ENCODE measurements around the gene F11R. TPM values are rescaled to one million over a fixed set of nuclear protein-coding genes. Genes with fewer than 3 reads are reported as not detected.
A peak's percentile ranks its signal among the peaks of the same experiment; 100 is the strongest.
"Not testable (repeated sequence)": the region's sequence is repeated elsewhere in the genome, so short reads cannot be mapped to it uniquely, and the experiment has no call there.

Gene F11R
- total RNA-seq, 2 experiments from 2014 or later: 13.7 to 18.4 TPM

GRCh38 chr1:161039546-161039945 lies 18.6 kb upstream of the F11R start:
- DNase-seq (no peak), ATAC-seq (no peak)
- Mint-ChIP-seq H3K4me3 (peak overlapping the region; percentile 91), H3K27me3 (ENCODE audit: low read depth) (no peaks in the 10 kb centered on the region), H3K4me1 (ENCODE audit: low read depth) (peaks cover 63% of the 10 kb centered on the region), H3K9me3 (ENCODE audit: insufficient read depth) (no peaks in the 10 kb centered on the region), H3K27ac (peak overlapping the region; percentile 88), H3K36me3 (ENCODE audit: low read depth) (peaks cover 61% of the 10 kb centered on the region)
- ChIA-PET POLR2A (interaction anchor here (1.5 to 5.7 kb wide), 4 partner anchors 29 to 271 kb away, joined by 4 to 39 read pairs (median 8); partner anchors contain the start of genes ARHGAP30 and KLHDC9), CTCF (interaction anchor here (1.1 to 10.7 kb wide), 5 partner anchors 18 to 57 kb away, joined by 3 to 114 read pairs (median 12); partner anchors contain the start of genes ARHGAP30 and F11R)

- H3K36me3 Mint-ChIP-seq (ENCODE audit: low read depth): peaks cover 57% of the 10 kb centered on the region
- H3K9me3 Mint-ChIP-seq (ENCODE audit: insufficient read depth): no peaks in the 10 kb centered on the region
- CTCF ChIA-PET: interaction anchor here (1.6 to 10.7 kb wide), 4 partner anchors 18 to 58 kb away, joined by 10 to 114 read pairs (median 23); partner anchors contain the start of genes ARHGAP30 and F11R
- H3K4me1 Mint-ChIP-seq (ENCODE audit: low read depth): peaks cover 62% of the 10 kb centered on the region
- no peak for DNase-seq
- no peaks in the 10 kb centered on the region for H3K27me3 Mint-ChIP-seq (ENCODE audit: low read depth)
- POLR2A ChIA-PET: interaction anchor here (1.0 to 5.7 kb wide), 7 partner anchors 15 to 271 kb away, joined by 3 to 39 read pairs (median 4); partner anchors contain the start of genes ARHGAP30, F11R and KLHDC9
- peak; percentile 5 for ATAC-seq
- H3K27ac Mint-ChIP-seq: peak overlapping the region; percentile 94
- H3K4me3 Mint-ChIP-seq: peak overlapping the region; percentile 91
Measured at GRCh38 chr1:161039154-161039545, 18.2 kb upstream of the F11R start.

GRCh38 chr1:161038523-161039153 lies 17.7 kb upstream of the F11R start, which contains the start of gene TSTD1:
Gene TSTD1, minus strand, starts transcription at chr1:161038964. Its CDS starts 75 bp downstream, at chr1:161038889.
- Mint-ChIP-seq H3K27ac (peak within 1 kb of the TSS; percentile 94), H3K4me1 (ENCODE audit: low read depth) (peaks cover 63% of the 10 kb centered on the region), H3K27me3 (ENCODE audit: low read depth) (no peaks in the 10 kb centered on the region), H3K36me3 (ENCODE audit: low read depth) (peaks cover 55% of the 10 kb centered on the region), H3K4me3 (peak within 1 kb of the TSS; percentile 91), H3K9me3 (ENCODE audit: insufficient read depth) (no peaks in the 10 kb centered on the region)
- POLR2A ChIA-PET: interaction anchor here (1.0 to 5.7 kb wide), 7 partner anchors 14 to 271 kb away, joined by 3 to 39 read pairs (median 4); partner anchors contain the start of genes ARHGAP30, F11R and KLHDC9
- CTCF ChIA-PET: interaction anchor here (1.1 to 10.7 kb wide), 5 partner anchors 18 to 58 kb away, joined by 3 to 114 read pairs (median 10); partner anchors contain the start of genes ARHGAP30 and F11R
- peak; percentile 91 for ATAC-seq
- peak; percentile 89 for DNase-seq

- ATAC-seq (no peak), DNase-seq (no peak)
- CTCF ChIA-PET: interaction anchor here (1.1 to 10.7 kb wide), 5 partner anchors 17 to 59 kb away, joined by 3 to 114 read pairs (median 10); partner anchors contain the start of genes ARHGAP30 and F11R
- Mint-ChIP-seq H3K4me1 (ENCODE audit: low read depth) (peaks cover 61% of the 10 kb centered on the region), H3K4me3 (peak overlapping the region; percentile 91), H3K9me3 (ENCODE audit: insufficient read depth) (no peaks in the 10 kb centered on the region), H3K36me3 (ENCODE audit: low read depth) (peaks cover 52% of the 10 kb centered on the region), H3K27me3 (ENCODE audit: low read depth) (no peaks in the 10 kb centered on the region), H3K27ac (peak overlapping the region; percentile 94)
- POLR2A ChIA-PET: interaction anchor here (1.0 to 5.7 kb wide), 6 partner anchors 14 to 89 kb away, joined by 3 to 39 read pairs (median 4); partner anchors contain the start of genes ARHGAP30, F11R and KLHDC9
Measured at GRCh38 chr1:161037661-161038522, 16.9 kb upstream of the F11R start.

GRCh38 chr1:161033751-161034150 lies 12.8 kb upstream of the F11R start:
- Mint-ChIP-seq H3K4me1 (ENCODE audit: low read depth) (peaks cover 35% of the 10 kb centered on the region), H3K4me3 (no peak overlapping the region), H3K9me3 (ENCODE audit: insufficient read depth) (no peaks in the 10 kb centered on the region), H3K27me3 (ENCODE audit: low read depth) (no peaks in the 10 kb centered on the region), H3K27ac (no peak overlapping the region), H3K36me3 (ENCODE audit: low read depth) (peaks cover 18% of the 10 kb centered on the region)
- ATAC-seq (no peak), DNase-seq (no peak)
- CTCF ChIA-PET: interaction anchor here (2.3 kb wide), 1 partner anchor 13 kb away, joined by 12 read pairs; the partner anchor contains the start of gene F11R
- POLR2A ChIA-PET: interaction anchor here (0.7 to 1.6 kb wide), 3 partner anchors 12 to 233 kb away, joined by 3 to 8 read pairs (median 6); partner anchors contain the start of genes F11R and USF1

- Mint-ChIP-seq H3K4me3 (no peak overlapping the region), H3K27ac (no peak overlapping the region), H3K4me1 (ENCODE audit: low read depth) (peaks cover 27% of the 10 kb centered on the region), H3K36me3 (ENCODE audit: low read depth) (peaks cover 15% of the 10 kb centered on the region), H3K27me3 (ENCODE audit: low read depth) (no peaks in the 10 kb centered on the region), H3K9me3 (ENCODE audit: insufficient read depth) (no peaks in the 10 kb centered on the region)
- ChIA-PET POLR2A (interaction anchor here (1.3 kb wide), 1 partner anchor 37 kb away, joined by 4 read pairs; the partner anchor contains the start of gene ARHGAP30), CTCF (interaction anchor here (0.9 to 2.3 kb wide), 3 partner anchors 12 to 351 kb away, joined by 3 to 12 read pairs (median 3); partner anchors contain the start of gene F11R)
- no peak for DNase-seq
- ATAC-seq: no peak
Measured at GRCh38 chr1:161032409-161032808, 11.5 kb upstream of the F11R start.

GRCh38 chr1:161031874-161032273 lies 10.9 kb upstream of the F11R start:
- H3K4me1 Mint-ChIP-seq (ENCODE audit: low read depth): peaks cover 22% of the 10 kb centered on the region
- peaks cover 14% of the 10 kb centered on the region for H3K36me3 Mint-ChIP-seq (ENCODE audit: low read depth)
- CTCF ChIA-PET: interaction anchor here (0.6 to 1.0 kb wide), 3 partner anchors 23 to 350 kb away, joined by 3 read pairs; no protein-coding TSS in a partner anchor

GRCh38 chr1:161029466-161029865 lies 8.5 kb upstream of the F11R start:
- H3K9me3 Mint-ChIP-seq (ENCODE audit: insufficient read depth); H3K27ac Mint-ChIP-seq; H3K27me3 Mint-ChIP-seq (ENCODE audit: low read depth); DNase-seq; H3K4me3 Mint-ChIP-seq; POLR2A ChIA-PET; ATAC-seq: not testable (repeated sequence)
- Mint-ChIP-seq H3K4me1 (ENCODE audit: low read depth) (peaks cover 14% of the 10 kb centered on the region), H3K36me3 (ENCODE audit: low read depth) (peaks cover 10% of the 10 kb centered on the region)
- CTCF ChIA-PET: interaction anchor here (1.0 kb wide), 1 partner anchor 36 kb away, joined by 3 read pairs; no protein-coding TSS in a partner anchor

More at GRCh38 chr1:161031874-161032273, 10.9 kb upstream of the F11R start:
- DNase-seq: no peak
- H3K27ac Mint-ChIP-seq: no peak overlapping the region
- no peak overlapping the region for H3K4me3 Mint-ChIP-seq
- H3K9me3 Mint-ChIP-seq (ENCODE audit: insufficient read depth): no peaks in the 10 kb centered on the region
- no peak for ATAC-seq
- POLR2A ChIA-PET: interaction anchor here (0.6 to 1.3 kb wide), 2 partner anchors 37 to 38 kb away, joined by 4 to 5 read pairs; partner anchors contain the start of gene ARHGAP30
- H3K27me3 Mint-ChIP-seq (ENCODE audit: low read depth): no peaks in the 10 kb centered on the region

- not testable (repeated sequence) for H3K27me3 Mint-ChIP-seq (ENCODE audit: low read depth); H3K27ac Mint-ChIP-seq; H3K4me3 Mint-ChIP-seq; ATAC-seq; DNase-seq; H3K36me3 Mint-ChIP-seq (ENCODE audit: low read depth); H3K9me3 Mint-ChIP-seq (ENCODE audit: insufficient read depth); H3K4me1 Mint-ChIP-seq (ENCODE audit: low read depth)
- CTCF ChIA-PET: interaction anchor here (0.9 to 1.9 kb wide), 3 partner anchors 14 to 37 kb away, joined by 3 to 4 read pairs (median 3); partner anchors contain the start of gene USF1
- POLR2A ChIA-PET: interaction anchor here (0.6 kb wide), 1 partner anchor 85 kb away, joined by 3 read pairs; no protein-coding TSS in a partner anchor
Measured at GRCh38 chr1:161026954-161027353, 6.0 kb upstream of the F11R start.

- POLR2A ChIA-PET: interaction anchor here (1.3 to 3.2 kb wide), 3 partner anchors 9 to 23 kb away, joined by 6 to 28 read pairs (median 15); partner anchors contain the start of genes TSTD1 and USF1
- not testable (repeated sequence) for H3K27ac Mint-ChIP-seq; H3K4me3 Mint-ChIP-seq; H3K27me3 Mint-ChIP-seq (ENCODE audit: low read depth); ATAC-seq; DNase-seq; H3K9me3 Mint-ChIP-seq (ENCODE audit: insufficient read depth); H3K36me3 Mint-ChIP-seq (ENCODE audit: low read depth)
- peaks cover 42% of the 10 kb centered on the region for H3K4me1 Mint-ChIP-seq (ENCODE audit: low read depth)
- CTCF ChIA-PET: interaction anchor here (0.8 to 2.5 kb wide), 3 partner anchors 12 to 25 kb away, joined by 4 to 22 read pairs (median 4); no protein-coding TSS in a partner anchor
Measured at GRCh38 chr1:161022432-161022831, 1.5 kb upstream of the F11R start.
